C4-2B (cell line): Measurements from ENCODE around the gene POLR2A.

Source experiments
- H3K27ac ChIP-seq: fragments of 450-650 bp; 2 replicates; pipeline ENCODE4 v1.5.1; 2017
- ZFX ChIP-seq: fragments of 450-650 bp; IDR thresholded peaks from 2 replicates; pipeline ENCODE4 v1.6.1; 2017
- TF ChIP-seq, protein P1 (sequence below): fragments of 450-650 bp; conservative IDR thresholded peaks from 2 replicates; pipeline ENCODE4 v1.5.1; 2017; ENCODE audit warnings: mild to moderate bottlenecking

Gene POLR2A

DNA sequence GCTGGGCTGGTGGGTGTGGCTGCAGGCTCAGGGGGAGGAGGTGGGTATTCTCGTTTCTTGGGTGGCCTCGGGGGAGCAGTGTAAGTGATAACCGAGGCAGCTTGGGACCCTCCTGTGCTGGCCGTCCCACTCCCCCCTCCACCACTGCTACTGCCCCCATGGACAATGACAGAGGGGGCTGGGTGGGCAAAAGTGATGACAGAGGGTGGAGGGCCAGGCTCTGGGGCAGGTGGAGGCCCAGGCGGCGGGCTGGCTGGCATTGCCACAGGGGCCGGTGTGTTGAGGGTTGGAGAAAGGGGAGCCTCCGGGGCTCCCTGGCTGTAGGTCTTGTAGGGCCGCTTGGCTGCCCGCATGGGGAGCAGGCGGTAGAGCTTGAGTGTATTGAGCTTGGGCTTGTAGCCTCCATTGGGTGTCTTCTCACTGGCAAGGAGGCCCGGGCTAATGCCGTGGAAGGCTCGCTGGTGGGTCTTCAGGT, 20.8 kb upstream of the POLR2A start:
- TF ChIP-seq, protein P1, sequence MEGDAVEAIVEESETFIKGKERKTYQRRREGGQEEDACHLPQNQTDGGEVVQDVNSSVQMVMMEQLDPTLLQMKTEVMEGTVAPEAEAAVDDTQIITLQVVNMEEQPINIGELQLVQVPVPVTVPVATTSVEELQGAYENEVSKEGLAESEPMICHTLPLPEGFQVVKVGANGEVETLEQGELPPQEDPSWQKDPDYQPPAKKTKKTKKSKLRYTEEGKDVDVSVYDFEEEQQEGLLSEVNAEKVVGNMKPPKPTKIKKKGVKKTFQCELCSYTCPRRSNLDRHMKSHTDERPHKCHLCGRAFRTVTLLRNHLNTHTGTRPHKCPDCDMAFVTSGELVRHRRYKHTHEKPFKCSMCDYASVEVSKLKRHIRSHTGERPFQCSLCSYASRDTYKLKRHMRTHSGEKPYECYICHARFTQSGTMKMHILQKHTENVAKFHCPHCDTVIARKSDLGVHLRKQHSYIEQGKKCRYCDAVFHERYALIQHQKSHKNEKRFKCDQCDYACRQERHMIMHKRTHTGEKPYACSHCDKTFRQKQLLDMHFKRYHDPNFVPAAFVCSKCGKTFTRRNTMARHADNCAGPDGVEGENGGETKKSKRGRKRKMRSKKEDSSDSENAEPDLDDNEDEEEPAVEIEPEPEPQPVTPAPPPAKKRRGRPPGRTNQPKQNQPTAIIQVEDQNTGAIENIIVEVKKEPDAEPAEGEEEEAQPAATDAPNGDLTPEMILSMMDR, result no peak
- TF ChIP-seq ZFX, result no peak
- no peak overlapping the region for H3K27ac ChIP-seq

DNA sequence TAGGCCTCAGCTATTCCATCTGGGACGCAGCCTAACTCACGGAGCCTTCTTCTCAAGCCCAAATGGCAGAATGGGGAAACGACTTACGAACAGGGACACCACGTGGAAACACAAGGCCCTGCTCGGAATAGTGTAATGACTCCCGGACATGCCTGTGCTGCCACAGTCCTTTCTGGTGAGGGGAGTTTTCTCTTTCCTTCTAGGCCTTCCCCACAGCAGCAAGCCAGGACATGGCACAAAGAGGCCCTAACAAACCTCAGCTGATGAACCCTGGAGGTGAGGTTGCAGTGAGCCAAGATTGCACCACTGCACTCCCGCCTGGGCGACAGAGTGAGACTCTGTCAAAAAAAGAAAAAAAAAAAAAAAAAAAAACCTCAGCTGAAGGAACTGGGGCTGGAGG, 20.1 kb upstream of the POLR2A start:
- no peak overlapping the region for H3K27ac ChIP-seq
- no peak for TF ChIP-seq ZFX
- TF ChIP-seq, protein P1, result no peak

DNA sequence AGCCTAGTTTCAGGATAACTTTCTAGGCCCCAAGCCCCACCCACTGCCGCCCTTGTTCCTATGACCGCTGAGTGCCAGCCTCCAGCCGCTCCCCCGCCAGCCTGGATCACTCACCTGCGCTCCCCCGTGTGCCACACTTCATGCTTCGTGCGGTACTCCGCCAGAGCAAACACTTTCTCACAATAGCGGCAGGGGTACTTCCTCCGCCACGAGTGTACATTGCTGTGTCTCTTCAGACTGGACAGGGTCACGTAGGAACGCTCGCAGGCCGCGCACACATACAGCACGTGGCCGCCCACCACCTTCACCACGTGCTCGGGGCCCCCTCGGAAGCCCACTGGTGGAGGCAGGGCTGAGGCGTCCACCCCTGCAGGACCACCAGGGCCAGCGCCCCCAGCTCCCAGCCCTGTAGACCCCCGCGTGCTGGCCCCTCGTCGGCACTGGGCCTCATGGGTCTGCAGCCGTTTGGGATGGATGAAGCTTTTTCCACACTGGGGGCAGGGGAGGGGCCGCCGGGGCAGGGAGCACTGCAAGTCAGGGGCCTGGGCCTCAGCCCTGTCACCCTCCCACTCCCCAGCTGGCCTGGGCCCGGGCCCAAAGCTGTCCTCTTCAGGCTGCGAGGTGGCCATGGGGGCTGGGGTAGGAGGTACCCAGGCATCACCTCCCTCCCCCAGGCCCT, 18.4 kb upstream of the POLR2A start:
- TF ChIP-seq, protein P1, result no peak
- TF ChIP-seq ZFX, result no peak
- no peak overlapping the region for H3K27ac ChIP-seq

DNA sequence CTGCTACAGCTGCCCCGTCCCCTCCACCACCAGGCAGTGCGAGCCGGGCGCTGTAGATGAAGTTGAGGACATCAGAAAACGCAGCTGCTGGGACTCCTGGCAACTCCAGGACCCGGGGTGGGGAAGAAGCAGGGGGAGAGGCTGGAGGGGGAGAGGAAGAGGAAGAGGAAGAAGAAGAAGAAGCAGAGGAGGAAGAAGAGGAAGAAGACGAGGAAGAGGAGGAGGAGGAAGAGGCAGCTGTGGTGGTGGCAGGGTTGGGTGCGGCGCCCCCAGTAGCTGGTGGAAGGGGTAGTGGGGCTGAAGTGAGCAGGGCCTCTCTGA, 17.9 kb upstream of the POLR2A start:
- H3K27ac ChIP-seq, result peak overlapping the region; percentile 40; the same call in 1 of the 2 replicates
- no peak for TF ChIP-seq ZFX
- TF ChIP-seq, protein P1, result no peak

DNA sequence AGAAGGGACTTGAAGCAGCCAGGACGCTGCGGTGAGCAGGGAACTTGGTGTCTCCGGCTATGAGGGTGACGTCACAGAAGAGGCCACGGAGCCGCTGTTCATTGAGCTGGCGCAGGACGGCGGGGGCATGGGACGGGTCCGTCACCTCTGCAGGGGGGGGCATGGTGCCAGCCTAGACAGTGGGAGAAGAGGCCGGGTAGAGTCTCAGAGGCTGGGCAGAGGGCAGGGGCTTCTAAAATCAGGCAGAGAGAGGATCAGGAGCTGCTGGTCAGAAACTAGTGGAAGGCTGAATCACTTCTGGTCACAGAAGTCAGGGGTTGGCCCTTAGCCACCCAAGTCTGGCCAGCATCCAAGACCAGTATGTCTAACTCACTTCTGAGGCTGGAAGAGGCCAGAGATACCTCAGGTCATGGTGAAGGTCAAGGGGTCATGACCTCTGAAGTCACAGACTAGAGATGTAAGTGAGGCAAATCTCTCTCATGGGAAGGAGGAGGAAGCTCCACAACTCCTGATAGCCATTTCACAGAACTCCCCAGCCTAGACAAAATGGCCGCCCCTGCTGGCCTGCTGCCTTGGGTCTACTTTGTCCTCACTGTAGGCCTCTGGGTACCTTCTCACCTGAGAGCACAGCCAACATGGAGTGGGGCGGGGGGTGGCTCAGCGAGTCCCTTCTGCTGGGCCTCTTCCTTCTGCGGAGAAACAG, 17.4 kb upstream of the POLR2A start:
- TF ChIP-seq, protein P1, result no peak
- TF ChIP-seq ZFX, result no peak
- peak overlapping the region; percentile 40 for H3K27ac ChIP-seq

DNA sequence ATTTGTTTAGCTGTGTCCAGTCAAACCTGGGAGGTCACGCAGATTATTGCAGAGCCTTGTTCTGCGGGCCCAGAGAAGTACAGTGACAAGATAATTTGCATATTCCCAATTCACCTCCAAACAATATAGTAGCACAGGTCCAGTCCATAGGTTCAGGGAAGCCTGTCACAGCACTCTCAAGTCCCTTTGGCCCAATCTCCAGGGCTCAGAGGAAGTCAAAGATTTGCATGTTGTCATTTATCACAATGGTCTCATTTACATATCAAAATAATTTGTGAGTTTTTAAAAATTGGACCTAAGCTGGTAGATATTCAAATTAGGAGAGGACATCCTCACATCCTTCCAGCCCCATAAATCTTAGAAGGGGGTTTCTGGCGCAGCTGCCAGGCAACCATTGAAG, 16.7 kb upstream of the POLR2A start:
- TF ChIP-seq, protein P1, result no peak
- no peak for TF ChIP-seq ZFX
- peak overlapping the region; percentile 40 for H3K27ac ChIP-seq

DNA sequence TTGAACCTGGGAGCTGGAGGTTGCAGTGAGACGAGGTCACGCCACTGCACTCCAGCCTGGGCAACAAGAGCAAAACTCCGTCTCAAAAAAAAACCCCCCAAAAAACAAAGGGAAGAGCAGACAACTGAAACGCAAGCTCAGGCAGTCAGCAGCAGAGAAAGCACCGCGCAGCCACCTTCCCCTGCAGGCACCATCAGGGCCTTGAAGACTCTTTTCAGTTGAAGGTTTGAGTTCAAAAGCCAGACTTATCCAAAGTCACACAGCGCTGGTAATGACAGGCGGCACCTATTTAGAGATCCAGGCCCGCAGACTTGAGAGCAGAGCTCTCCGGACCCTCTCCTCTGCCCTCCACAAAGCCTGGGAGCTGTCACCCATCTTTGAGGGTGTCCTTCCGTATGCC, 15.9 kb upstream of the POLR2A start:
- H3K27ac ChIP-seq, result no peak overlapping the region
- TF ChIP-seq, protein P1, result no peak
- TF ChIP-seq ZFX, result no peak
